Astrocyte (in vitro differentiated cells and primary cell): ENCODE results near the gene MACIR. TPM values are rescaled to one million over a fixed set of nuclear protein-coding genes. Genes with fewer than 3 reads are reported as not detected.

Experiments used
- DNase-seq: peaks from one replicate; pipeline ENCODE4 v3.0.0-alpha.2; 2010; ENCODE audit warnings: low read depth
- FAIRE-seq: peaks from 2 replicates; lab custom pipeline; 2011; peaks lifted over from hg19 to GRCh38; lab: Jason Lieb, UNC
- H2AFZ ChIP-seq: 2 replicates; pipeline ENCODE4 v1.6.0; 2012; ENCODE audit warnings: low read depth, low read length, inconsistent platforms
- H3K27ac ChIP-seq: 2 replicates; pipeline ENCODE4 v1.5.1; 2011; ENCODE audit warnings: low read depth, low read length, inconsistent platforms
- H3K27me3 ChIP-seq: 2 replicates; pipeline ENCODE4 v1.6.0; 2011; ENCODE audit warnings: low read length, inconsistent platforms; ENCODE audit not compliant: insufficient read depth
- H3K36me3 ChIP-seq: 2 replicates; pipeline ENCODE4 v1.5.1; 2011; ENCODE audit warnings: low read length, inconsistent platforms; ENCODE audit not compliant: insufficient read depth
- H3K4me1 ChIP-seq: 2 replicates; pipeline ENCODE4 v1.5.1; 2011; ENCODE audit warnings: low read length, inconsistent platforms; ENCODE audit not compliant: insufficient read depth
- H3K4me2 ChIP-seq: 2 replicates; pipeline ENCODE4 v1.6.0; 2012; ENCODE audit warnings: low read length, inconsistent platforms
- H3K4me3 ChIP-seq: 2 replicates; pipeline ENCODE4 v1.5.1; 2011; ENCODE audit warnings: low read depth, mild to moderate bottlenecking, low read length, inconsistent platforms; ENCODE audit not compliant: insufficient read depth
- H3K79me2 ChIP-seq: 2 replicates; pipeline ENCODE4 v1.6.0; 2012; ENCODE audit warnings: mild to moderate bottlenecking, low read length, inconsistent platforms; ENCODE audit not compliant: insufficient read depth
- H3K9ac ChIP-seq: 2 replicates; pipeline ENCODE4 v1.6.0; 2012; ENCODE audit warnings: mild to moderate bottlenecking, low read length, inconsistent platforms
- H3K9me3 ChIP-seq: 2 replicates; pipeline ENCODE4 v1.5.1; 2012; ENCODE audit warnings: low read depth, mild to moderate bottlenecking, low read length, inconsistent platforms; ENCODE audit not compliant: insufficient read depth
- H4K20me1 ChIP-seq: 2 replicates; pipeline ENCODE4 v1.6.0; 2012; ENCODE audit warnings: low read length, inconsistent platforms; ENCODE audit not compliant: insufficient read depth
- H3K27ac Mint-ChIP-seq: one replicate; pipeline ENCODE4 v1.8.0; 2021; ENCODE audit warnings: mild to moderate bottlenecking, mixed read lengths; ENCODE audit not compliant: unreplicated experiment
- H3K27me3 Mint-ChIP-seq: one replicate; pipeline ENCODE4 v1.8.0; 2021; ENCODE audit warnings: low read depth, mixed read lengths; ENCODE audit not compliant: unreplicated experiment
- H3K36me3 Mint-ChIP-seq: one replicate; pipeline ENCODE4 v1.8.0; 2021; ENCODE audit warnings: low read depth, mixed read lengths; ENCODE audit not compliant: unreplicated experiment
- H3K4me1 Mint-ChIP-seq: one replicate; pipeline ENCODE4 v1.8.0; 2021; ENCODE audit warnings: low read depth, mixed read lengths; ENCODE audit not compliant: unreplicated experiment
- H3K4me3 Mint-ChIP-seq: one replicate; pipeline ENCODE4 v1.8.0; 2021; ENCODE audit warnings: mild to moderate bottlenecking, moderate library complexity, mixed read lengths; ENCODE audit not compliant: unreplicated experiment
- H3K9me3 Mint-ChIP-seq: one replicate; pipeline ENCODE4 v1.8.0; 2021; ENCODE audit warnings: mild to moderate bottlenecking, mixed read lengths; ENCODE audit not compliant: unreplicated experiment
- EZH2 ChIP-seq: IDR thresholded peaks from 2 replicates; pipeline ENCODE4 v1.6.1; 2012; ENCODE audit warnings: mild to moderate bottlenecking, low read length, inconsistent platforms; ENCODE audit not compliant: insufficient read depth
- total RNA-seq: library from RNA; stranded (reverse); gene quantifications from 2 replicates; pipeline ENCODE4 v1.2.1, GENCODE V29; 2021
- TF ChIP-seq, protein P1 (sequence below): IDR thresholded peaks from 2 replicates; pipeline ENCODE4 v1.5.1; 2011; ENCODE audit warnings: low read depth, mild to moderate bottlenecking, inconsistent platforms, low read length, moderate library complexity; ENCODE audit not compliant: insufficient read depth

Gene MACIR
- total RNA-seq, 1 donor from 2014 or later: 27.1 TPM

DNA sequence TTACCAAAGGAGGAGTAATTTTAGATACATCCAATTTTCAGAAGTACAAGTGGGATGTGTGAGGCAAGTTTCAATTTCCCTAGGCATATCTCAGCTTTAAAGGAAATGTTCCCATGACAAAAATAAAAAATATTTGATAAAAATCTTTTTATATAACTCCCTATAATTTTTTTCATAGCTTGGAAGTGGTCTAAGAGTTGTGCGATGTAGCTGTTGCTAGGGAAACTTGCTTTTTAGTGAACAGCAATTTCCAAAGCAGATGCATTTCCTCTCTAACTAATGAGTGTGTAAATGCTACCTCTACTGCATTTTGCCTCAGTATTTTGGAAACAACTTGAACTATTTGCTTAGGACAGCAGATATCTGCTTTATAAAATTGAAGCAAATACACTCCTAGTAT, 39.6 kb downstream of the MACIR start:
- Mint-ChIP-seq H3K4me3 (no peak overlapping the region), H3K9me3 (no peaks in the 10 kb centered on the region), H3K27ac (no peak overlapping the region), H3K4me1 (no peaks in the 10 kb centered on the region), H3K36me3 (no peaks in the 10 kb centered on the region), H3K27me3 (no peaks in the 10 kb centered on the region)
- Histone ChIP-seq H3K4me2 (no peak overlapping the region), H3K4me3 (no peak overlapping the region), H2AFZ (no peak overlapping the region), H3K9ac (no peak overlapping the region), H3K9me3 (no peaks in the 10 kb centered on the region), H3K27ac (no peak overlapping the region), H4K20me1 (no peaks in the 10 kb centered on the region), H3K79me2 (no peaks in the 10 kb centered on the region), H3K36me3 (no peaks in the 10 kb centered on the region), H3K4me1 (no peaks in the 10 kb centered on the region), H3K27me3 (no peaks in the 10 kb centered on the region)
- FAIRE-seq (no peak), DNase-seq (no peak)
- TF ChIP-seq, protein P1, sequence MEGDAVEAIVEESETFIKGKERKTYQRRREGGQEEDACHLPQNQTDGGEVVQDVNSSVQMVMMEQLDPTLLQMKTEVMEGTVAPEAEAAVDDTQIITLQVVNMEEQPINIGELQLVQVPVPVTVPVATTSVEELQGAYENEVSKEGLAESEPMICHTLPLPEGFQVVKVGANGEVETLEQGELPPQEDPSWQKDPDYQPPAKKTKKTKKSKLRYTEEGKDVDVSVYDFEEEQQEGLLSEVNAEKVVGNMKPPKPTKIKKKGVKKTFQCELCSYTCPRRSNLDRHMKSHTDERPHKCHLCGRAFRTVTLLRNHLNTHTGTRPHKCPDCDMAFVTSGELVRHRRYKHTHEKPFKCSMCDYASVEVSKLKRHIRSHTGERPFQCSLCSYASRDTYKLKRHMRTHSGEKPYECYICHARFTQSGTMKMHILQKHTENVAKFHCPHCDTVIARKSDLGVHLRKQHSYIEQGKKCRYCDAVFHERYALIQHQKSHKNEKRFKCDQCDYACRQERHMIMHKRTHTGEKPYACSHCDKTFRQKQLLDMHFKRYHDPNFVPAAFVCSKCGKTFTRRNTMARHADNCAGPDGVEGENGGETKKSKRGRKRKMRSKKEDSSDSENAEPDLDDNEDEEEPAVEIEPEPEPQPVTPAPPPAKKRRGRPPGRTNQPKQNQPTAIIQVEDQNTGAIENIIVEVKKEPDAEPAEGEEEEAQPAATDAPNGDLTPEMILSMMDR: no peak
- no peak for TF ChIP-seq EZH2

- Histone ChIP-seq H3K27ac (no peak overlapping the region), H3K36me3 (no peaks in the 10 kb centered on the region), H3K4me2 (no peak overlapping the region), H3K4me3 (no peak overlapping the region), H3K79me2 (no peaks in the 10 kb centered on the region), H3K9ac (no peak overlapping the region), H3K4me1 (no peaks in the 10 kb centered on the region), H2AFZ (no peak overlapping the region), H4K20me1 (no peaks in the 10 kb centered on the region), H3K27me3 (no peaks in the 10 kb centered on the region), H3K9me3 (no peaks in the 10 kb centered on the region)
- Mint-ChIP-seq H3K36me3 (no peaks in the 10 kb centered on the region), H3K9me3 (no peaks in the 10 kb centered on the region), H3K4me1 (no peaks in the 10 kb centered on the region), H3K27ac (no peak overlapping the region), H3K4me3 (no peak overlapping the region), H3K27me3 (no peaks in the 10 kb centered on the region)
- DNase-seq: no peak
- no peak for FAIRE-seq
- TF ChIP-seq EZH2: no peak
- TF ChIP-seq, protein P1: no peak
These were observed 40.1 kb downstream of the MACIR start for GRCh38 chr5:103298607-103299188.

- Histone ChIP-seq H2AFZ (no peak overlapping the region), H3K27me3 (no peaks in the 10 kb centered on the region), H4K20me1 (no peaks in the 10 kb centered on the region), H3K79me2 (no peaks in the 10 kb centered on the region), H3K4me1 (no peaks in the 10 kb centered on the region), H3K4me3 (no peak overlapping the region), H3K9me3 (no peaks in the 10 kb centered on the region), H3K4me2 (no peak overlapping the region), H3K27ac (no peak overlapping the region), H3K36me3 (no peaks in the 10 kb centered on the region), H3K9ac (no peak overlapping the region)
- TF ChIP-seq EZH2: no peak
- TF ChIP-seq, protein P1: no peak
- Mint-ChIP-seq H3K4me3 (no peak overlapping the region), H3K36me3 (no peaks in the 10 kb centered on the region), H3K27me3 (no peaks in the 10 kb centered on the region), H3K9me3 (no peaks in the 10 kb centered on the region), H3K27ac (no peak overlapping the region), H3K4me1 (no peaks in the 10 kb centered on the region)
- FAIRE-seq (no peak), DNase-seq (peak; percentile 1)
These were observed 47.2 kb downstream of the MACIR start for GRCh38 chr5:103305809-103306208.
